GM23338 (cell line): ENCODE results near the gene LRRC37A3.
"Not testable (repeated sequence)": the region's sequence is repeated elsewhere in the genome, so short reads cannot be mapped to it uniquely, and the experiment has no call there.

Experiments
- CREB1 ChIP-seq: fragments of 250-450 bp; sonication (Bioruptor Pico); IDR thresholded peaks from 2 replicates; pipeline ENCODE4 v1.5.0; 2020; ENCODE audit warnings: low read depth, mild to moderate bottlenecking, moderate library complexity
- CTCF ChIP-seq, 2 experiments: fragments of 200-600 bp in 1 of 2; sonication (generic) in 1 of 2; conservative IDR thresholded peaks; 2 replicates each; pipeline versions ENCODE4 v1.5.1 to v1.6.1; 2016 to 2017; ENCODE audit warnings: antibody characterized with exemption in 2 of 2, low read depth in 2 of 2, mild to moderate bottlenecking in 2 of 2, moderate library complexity in 1 of 2
- ETS1 ChIP-seq: IDR thresholded peaks from 2 replicates; pipeline ENCODE4 v1.6.1; 2016; ENCODE audit warnings: antibody characterized with exemption
- EZH2 ChIP-seq: fragments of 200-600 bp; sonication (generic); IDR thresholded peaks from one replicate; pipeline ENCODE4 v1.8.0; 2017; ENCODE audit warnings: antibody characterized with exemption, mild to moderate bottlenecking, low read depth; ENCODE audit not compliant: unreplicated experiment
- EZH2phosphoT487 ChIP-seq: fragments of 200-600 bp; sonication (generic); IDR thresholded peaks from one replicate; pipeline ENCODE4 v1.8.1; 2018; ENCODE audit warnings: antibody characterized with exemption; ENCODE audit not compliant: unreplicated experiment
- JUNB ChIP-seq: IDR thresholded peaks from one replicate; pipeline ENCODE4 v1.6.1; 2016; ENCODE audit warnings: antibody characterized with exemption; ENCODE audit not compliant: unreplicated experiment
- NANOG ChIP-seq: IDR thresholded peaks from 2 replicates; pipeline ENCODE4 v1.6.1; 2016; ENCODE audit warnings: antibody characterized with exemption, borderline replicate concordance
- POLR2AphosphoS5 ChIP-seq: IDR thresholded peaks from 2 replicates; pipeline ENCODE4 v1.6.1; 2016; ENCODE audit warnings: antibody characterized with exemption, low read depth
- REST ChIP-seq: IDR thresholded peaks from one replicate; pipeline ENCODE4 v1.6.1; 2018; ENCODE audit warnings: antibody characterized with exemption; ENCODE audit not compliant: unreplicated experiment
- STAT1 ChIP-seq: IDR thresholded peaks from one replicate; pipeline ENCODE4 v1.6.1; 2016; ENCODE audit warnings: antibody characterized with exemption; ENCODE audit not compliant: unreplicated experiment
- ZNF331 ChIP-seq: fragments of 250-450 bp; sonication (Bioruptor Pico); IDR thresholded peaks from 2 replicates; pipeline ENCODE4 v1.5.0; 2020; ENCODE audit warnings: low read depth, mild to moderate bottlenecking, moderate library complexity
- ZNF462 ChIP-seq: fragments of 250-450 bp; sonication (Bioruptor Pico); IDR thresholded peaks from 2 replicates; pipeline ENCODE4 v1.5.0; 2020; ENCODE audit warnings: mild to moderate bottlenecking, moderate library complexity

DNA sequence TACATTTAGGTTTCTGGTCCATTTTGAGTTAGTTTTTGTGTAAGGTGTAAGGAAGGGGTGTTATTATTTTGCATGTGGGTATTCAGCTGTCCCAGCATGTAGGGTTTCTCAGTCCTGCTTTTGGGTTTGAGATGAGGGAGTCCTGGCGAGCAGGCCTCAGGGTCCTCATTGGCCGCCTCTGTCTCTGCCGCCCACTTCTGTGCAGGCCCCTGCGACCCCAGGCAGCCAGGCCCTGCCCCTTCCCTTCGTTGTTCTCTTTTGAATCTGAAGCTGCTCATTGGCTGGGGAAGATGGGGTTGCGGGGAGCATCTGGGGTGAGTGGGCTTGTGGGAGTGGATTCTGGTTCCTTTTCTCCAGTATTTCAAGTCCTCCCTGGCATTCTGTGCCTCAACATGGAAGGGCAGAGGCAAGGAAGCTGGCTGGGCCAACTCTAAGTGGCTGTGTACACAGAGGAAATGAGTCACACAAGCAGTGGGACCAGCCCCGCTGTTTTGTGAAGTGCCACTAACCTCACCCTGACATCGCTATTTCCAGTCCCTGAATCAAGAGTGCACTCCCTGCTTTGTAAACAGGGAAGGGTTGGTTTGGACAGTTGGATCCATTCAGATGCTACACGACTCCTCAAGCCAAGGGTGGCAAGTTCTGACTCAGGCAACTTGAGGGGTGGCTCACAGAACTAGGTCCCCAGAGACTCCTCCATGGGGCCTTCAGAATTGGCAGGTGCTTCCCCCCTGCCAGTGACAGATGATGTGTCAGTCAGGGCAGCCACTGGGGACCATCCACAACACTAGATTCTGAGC lies 110.9 kb downstream of the LRRC37A3 start:
- not testable (repeated sequence) for TF ChIP-seq EZH2phosphoT487; JUNB; CTCF (conservative IDR thresholded peaks at IDR 0.05; ENCODE audit: low read depth in 2 of 2); REST; POLR2AphosphoS5; CREB1; EZH2; ZNF331 (CRISPR knock-in tag); ETS1; NANOG; ZNF462; STAT1
